Inflammatory macrophage treated with lipopolysaccharide for 4 hours (primary cell): ENCODE data around the gene VPS37C.
A peak's percentile ranks its signal among the peaks of the same experiment; 100 is the strongest.

Source experiments
- DNase-seq: peaks from one replicate; pipeline ENCODE4 v3.0.0-alpha.2; 2020

Gene VPS37C

DNA sequence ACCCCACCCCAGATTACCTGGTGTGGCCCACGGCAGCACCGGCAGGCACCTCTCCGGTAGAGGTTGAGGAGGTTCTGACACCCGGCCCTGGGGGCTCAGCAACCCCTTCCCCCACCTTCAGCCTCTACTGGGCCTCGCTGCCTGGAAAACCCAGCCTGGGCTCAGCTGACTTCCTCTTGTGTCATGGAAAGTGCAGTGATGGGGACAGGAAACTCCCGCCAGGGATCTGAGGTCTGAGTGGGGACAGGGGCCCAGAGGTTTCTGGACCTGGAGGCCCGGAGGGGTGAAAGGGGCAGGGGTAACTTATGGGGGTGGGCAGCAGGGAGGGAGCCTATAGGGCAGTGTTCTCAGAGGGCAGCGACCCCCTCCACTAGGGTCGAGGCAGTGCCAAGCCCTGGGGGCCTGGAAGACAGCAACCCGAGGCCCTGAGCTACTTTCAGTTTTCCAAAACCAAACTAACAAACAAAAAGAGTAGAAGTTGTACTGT lies 68.9 kb downstream of the VPS37C start:
- peak; percentile 86 for DNase-seq

DNA sequence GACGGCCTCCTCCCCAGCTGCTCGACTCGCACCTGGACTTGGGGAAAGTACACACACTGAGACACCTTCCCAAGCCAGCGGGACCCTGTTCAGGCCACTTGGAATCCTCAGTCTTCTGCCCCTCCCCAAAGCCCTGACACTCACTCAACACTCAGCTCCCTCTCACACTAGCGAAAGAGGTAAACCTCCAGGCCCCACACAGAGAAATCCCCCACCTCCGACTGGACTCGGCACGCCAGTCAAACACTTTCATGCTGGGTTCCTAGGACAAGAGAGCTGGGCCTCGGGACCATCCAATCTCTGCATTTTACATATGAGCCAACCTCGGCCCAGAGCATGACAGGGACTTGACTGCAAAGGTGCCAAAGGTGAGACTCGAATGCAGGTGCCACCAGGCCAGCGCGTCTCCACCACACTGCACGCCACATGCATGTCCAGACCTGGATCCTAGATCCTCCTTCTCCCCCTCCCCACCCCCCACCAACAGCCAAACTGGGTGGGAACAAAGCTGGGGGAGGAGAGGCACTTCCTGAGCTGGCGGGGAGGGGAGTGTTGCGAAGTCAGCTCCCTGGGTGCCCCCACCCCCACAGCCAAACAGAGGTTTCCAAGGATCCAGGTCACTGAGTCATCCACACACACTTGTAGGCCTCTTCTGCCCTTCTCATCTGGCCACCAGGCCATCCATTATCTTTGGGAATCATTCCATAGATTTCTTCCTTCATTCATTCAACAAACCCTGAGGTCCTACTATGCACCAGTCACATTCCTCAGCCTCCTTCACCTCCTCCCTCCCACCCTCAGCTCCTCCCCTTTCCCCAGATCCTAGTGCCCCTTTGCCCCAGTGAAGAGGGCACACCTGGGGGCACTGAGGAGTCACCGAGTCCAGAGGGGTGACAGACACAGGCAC lies 69.6 kb downstream of the VPS37C start:
- DNase-seq = peak; percentile 57

DNA sequence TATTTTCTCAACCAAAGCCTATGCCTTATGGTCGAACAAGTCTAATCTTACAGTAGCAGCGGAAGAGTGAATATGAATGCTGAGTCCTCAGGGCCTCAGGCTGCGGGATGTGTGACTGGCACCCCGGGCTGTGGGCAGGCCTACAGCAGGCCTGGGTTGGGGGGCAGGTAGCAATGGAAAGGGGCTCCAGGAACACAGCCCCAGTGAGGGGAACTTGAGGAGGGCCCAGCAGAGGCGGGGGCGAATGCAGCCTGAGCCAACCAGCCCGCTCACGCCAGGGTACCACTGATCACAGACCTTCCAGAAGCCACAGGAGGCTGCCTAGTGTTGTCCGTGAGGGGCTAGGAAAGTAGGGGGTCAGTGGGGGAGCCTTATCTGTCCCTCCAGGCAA lies 70.2 kb downstream of the VPS37C start:
- DNase-seq = no peak

DNA sequence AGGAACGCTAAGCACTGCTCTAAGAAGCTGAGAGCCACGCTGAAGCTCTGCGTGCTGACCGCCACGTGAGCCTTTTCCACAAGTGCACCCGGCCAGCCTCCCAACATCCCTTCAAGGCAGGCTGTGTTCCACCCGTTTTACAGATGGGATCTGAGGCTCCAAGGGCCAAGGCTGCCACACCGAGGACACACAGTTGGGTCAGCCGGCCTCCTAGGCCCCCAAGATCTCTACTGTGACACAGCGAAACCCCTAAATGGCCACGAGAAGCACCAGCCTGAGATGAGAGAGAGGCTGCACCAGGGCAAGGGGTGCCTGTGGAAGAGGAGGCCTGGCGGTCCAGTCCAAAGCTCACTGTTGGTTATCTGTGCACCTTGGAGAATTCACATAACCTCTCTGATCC lies 70.7 kb downstream of the VPS37C start:
- no peak for DNase-seq

DNA sequence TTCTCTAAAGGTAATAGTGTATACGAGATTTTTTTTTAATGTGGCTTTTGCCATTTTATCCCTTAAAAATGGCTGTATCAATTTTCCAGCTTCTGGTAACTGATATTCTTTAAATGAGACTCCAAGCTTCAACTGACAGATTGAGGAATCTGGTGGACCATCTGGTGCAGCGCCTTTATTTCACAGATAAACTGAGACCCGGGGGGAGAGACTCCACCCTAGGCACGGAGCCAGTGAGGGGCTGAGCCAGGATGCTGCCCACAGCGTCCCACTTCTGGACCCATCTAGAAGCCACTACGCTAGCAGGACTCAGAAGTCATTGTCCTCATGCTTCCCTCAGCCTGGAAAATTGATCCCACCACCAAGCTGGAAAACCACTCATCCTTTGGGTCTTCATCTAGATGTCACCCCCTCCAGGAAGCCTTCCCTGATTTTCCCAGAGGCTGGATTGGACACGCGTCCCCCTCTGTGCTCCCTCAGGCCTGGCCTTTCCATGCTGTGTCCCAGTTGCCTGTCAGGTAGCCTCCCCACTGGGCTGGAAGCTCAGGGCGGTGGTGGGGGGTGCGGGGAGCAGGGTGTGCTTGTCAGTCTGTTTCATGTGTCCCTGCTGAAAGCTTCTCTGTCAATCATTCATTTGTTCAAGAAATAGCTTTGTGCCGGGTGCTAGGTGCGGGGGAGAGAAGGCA lies 71.3 kb downstream of the VPS37C start:
- no peak for DNase-seq

DNA sequence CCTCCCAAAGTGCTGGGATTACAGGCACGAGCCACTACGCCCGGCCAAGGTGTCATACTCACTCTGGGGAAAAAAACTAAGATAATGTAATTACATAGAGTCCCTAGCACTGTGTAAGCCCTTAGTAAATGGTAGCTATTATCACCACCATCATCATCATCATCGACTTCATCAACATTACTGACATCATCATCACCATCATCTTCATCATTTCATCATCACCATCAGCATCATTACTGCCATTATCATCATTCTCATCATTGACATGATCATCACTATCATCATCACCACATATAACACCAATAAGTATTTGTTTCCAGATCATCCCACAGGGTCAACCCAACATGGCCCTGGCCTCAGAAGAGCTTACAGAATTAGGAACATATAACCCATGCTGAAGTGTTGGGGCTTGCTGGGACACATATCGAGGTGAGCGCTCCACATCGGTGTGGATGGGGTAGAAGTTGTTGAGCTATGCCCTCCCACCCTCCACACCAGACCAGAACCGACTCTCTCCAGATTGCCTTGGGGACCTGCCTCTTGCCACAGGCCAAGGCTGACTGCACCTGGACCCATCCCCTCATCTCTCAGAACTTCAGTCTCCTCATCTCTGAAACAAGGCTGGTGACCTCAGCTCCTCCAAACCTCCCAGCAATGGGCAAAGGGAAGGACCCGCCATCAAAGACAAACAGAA lies 73.7 kb downstream of the VPS37C start:
- DNase-seq = no peak

DNA sequence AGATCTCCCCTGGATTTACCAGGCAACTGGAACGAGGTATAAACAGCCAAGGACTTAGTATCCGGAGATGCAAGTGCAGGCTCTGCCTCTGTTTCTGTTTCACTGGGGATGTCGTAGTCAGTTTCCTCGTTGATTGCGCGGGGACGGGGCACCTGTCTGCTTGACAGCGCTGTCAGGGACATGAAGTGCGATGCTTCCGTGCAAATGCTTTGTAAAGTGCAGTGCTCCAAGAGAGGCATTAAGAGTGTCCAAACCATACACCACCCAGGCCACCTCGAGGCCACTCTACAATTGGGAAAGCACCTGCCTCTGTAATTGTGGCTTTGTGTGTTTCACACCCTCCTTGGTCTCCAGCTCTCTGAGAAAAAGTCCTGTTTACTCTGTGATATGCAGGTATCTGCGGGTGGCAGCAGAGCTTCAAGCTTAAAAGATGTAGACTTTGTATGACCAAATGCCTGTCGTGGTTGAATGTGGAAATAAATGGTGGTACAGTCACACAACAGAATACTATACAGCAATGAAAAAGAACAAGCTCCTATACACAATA lies 77.6 kb downstream of the VPS37C start:
- DNase-seq = no peak

DNA sequence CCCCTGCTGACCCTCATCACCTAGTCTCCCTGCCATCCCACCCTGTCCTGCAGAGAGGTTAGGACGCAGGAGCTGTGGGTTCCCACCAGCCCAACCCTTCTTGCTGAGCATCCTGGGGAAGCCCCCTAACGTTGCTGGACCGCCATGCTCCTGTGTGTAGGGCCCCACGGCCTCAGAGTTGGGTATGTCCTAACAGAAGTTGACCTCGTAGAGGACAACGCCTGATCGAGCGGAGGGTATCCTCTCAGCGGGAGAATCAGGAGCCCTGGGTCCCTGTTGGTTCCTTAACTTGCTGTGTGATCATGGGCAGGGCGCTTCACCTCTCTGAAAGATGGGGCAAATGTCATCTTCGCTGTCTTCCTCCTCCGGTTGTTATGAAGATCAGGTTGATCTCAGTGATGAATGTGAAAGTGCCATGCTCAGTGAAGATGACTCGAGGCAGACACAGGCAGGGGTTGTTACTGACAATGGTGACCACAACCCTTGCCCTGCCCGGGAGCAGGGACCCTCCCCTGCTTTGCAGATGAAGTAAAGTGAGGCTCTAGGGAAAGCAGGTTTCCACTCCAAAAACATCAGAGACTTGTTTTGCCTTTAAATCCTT lies 78.2 kb downstream of the VPS37C start:
- no peak for DNase-seq

DNA sequence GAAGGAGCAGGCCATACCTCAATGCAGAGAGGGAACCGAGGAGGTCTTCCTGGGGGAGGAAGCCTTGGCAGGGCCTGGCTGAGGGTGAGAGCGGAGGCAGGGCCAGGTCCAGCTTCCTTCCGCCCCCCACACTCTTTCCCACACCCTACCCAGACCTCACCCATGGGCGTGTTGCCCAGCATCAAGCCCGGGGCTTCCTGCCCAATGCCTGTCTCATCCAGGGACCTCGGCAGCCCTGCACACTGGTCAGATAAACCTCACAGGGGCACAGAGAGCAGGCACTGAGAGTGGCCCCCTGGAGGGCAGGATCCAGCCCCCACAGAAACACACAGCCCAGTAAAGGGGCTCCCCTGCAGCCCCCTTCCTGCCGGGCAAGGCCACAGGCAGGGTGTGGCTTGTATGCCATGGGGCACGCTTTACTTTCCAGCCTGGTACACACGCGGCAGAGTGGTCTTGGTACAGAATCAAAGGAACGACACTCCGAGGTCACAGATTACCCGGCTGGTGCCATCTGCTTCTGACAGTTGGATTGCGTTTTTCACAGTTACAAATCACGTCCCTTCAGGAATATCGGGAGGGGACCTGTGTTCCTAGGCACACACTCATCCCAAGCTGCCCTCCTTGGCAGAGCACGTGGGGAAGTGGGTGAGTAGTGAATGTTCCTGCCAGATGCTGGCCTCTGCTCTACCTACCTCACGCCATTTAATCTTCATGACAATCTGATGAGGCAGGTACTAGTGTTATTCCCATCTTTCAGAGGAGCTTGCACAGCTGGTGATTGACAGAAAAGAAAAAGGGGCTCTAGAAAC lies 79.0 kb downstream of the VPS37C start:
- DNase-seq = no peak

DNA sequence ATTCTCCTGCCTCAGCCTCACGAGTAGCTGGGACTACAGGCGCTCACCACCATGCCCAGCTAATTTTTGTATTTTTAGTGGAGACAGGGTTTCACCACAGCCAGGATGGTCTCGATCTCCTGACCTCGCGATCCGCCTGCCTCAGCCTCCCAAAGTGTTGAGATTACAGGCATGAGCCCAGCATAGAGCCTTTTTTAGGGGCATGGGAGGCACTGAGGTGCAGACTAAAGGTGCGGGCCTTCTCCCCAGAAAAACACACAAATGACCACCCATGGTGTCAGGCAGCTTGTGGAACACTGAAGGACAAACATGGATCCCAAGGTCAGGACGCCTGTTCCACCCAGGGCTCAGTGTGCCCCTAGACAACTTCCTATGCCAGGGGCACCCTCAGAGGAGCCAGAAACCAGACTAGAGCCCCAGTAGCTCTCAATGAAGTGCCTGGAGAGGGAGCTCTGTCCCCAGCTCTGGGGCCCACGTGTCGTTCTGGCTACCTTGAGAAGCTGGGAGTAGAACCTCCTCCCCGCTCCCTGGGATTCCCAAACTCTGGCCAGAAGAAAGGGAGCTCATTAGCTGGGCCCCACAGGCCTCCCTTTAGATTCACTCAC lies 80.1 kb downstream of the VPS37C start:
- no peak for DNase-seq

DNA sequence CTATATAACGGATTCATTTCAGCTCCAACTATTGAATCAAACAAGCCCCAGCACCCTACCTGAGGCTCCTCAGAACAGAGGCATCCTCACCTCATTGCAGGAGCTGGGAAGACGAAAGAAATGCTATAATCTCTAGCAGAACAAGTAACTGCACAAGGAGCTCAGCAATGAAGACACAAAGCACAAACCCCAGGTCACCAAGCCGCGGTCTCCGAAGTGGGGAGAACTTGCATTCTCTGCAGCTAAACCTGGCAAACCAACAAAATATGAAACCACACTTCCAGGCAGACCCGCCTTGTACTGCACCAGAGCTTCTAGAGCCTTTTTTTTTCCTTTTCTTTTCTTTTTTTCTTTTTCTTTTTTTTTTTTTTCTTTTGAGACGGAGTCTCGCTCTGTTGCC lies 80.7 kb downstream of the VPS37C start:
- no peak for DNase-seq
